Measurements from ENCODE around the gene LZTFL1. TPM values are rescaled to one million over a fixed set of nuclear protein-coding genes. Genes with fewer than 3 reads are reported as not detected.

Gene LZTFL1
- total RNA-seq, 1 experiment from 2014 or later: 9.1 TPM

- TF ChIP-seq AFF4 (CRISPR knock-in tag; IDR thresholded peaks at IDR 0.05; ENCODE audit: borderline replicate concordance) (no peak), MLX (CRISPR knock-in tag; IDR thresholded peaks at IDR 0.05) (no peak)
Measured at GRCh38 chr3:45890405-45890804, 48.5 kb upstream of the LZTFL1 start (continued).

- ChIA-PET POLR2A (no interaction called here), CTCF (no interaction called here)
- H3K9me3 Mint-ChIP-seq: peaks cover 7% of the 10 kb centered on the region
- H3K4me3 Mint-ChIP-seq: no peak overlapping the region
- TF ChIP-seq MYBL2 (CRISPR knock-in tag; IDR thresholded peaks at IDR 0.05) (no peak), SMAD3 (CRISPR knock-in tag; IDR thresholded peaks at IDR 0.05; ENCODE audit: borderline replicate concordance) (no peak), NR2C2 (CRISPR knock-in tag; IDR thresholded peaks at IDR 0.05) (no peak), SMAD4 (CRISPR knock-in tag; IDR thresholded peaks at IDR 0.05) (no peak), NFATC4 (CRISPR knock-in tag; IDR thresholded peaks at IDR 0.05) (no peak), ZNF121 (CRISPR knock-in tag; IDR thresholded peaks at IDR 0.05) (no peak), TCF7 (CRISPR knock-in tag; IDR thresholded peaks at IDR 0.05; ENCODE audit: low read depth) (no peak), ZMAT4 (CRISPR knock-in tag; IDR thresholded peaks at IDR 0.05) (no peak)
- ATAC-seq: no peak
- DNase-seq (ENCODE audit: low spot score): no peak
- H3K27ac Mint-ChIP-seq: no peak overlapping the region
- peaks cover 10% of the 10 kb centered on the region for H3K4me1 Mint-ChIP-seq
- no peaks in the 10 kb centered on the region for H3K36me3 Mint-ChIP-seq
- H3K27me3 Mint-ChIP-seq (ENCODE audit: low read depth): peaks cover 9% of the 10 kb centered on the region
Measured at GRCh38 chr3:45889337-45889736, 47.4 kb upstream of the LZTFL1 start.

- CTCF ChIA-PET: interaction anchor here (1.4 kb wide), 1 partner anchor 90 kb away, joined by 3 read pairs; no protein-coding TSS in a partner anchor
Measured at GRCh38 chr3:45887759-45888511, 46.0 kb upstream of the LZTFL1 start.

More at GRCh38 chr3:45887759-45888511, 46.0 kb upstream of the LZTFL1 start:
- Mint-ChIP-seq H3K4me1 (peaks cover 10% of the 10 kb centered on the region), H3K36me3 (no peaks in the 10 kb centered on the region), H3K27ac (no peak overlapping the region), H3K4me3 (no peak overlapping the region), H3K9me3 (peaks cover 7% of the 10 kb centered on the region), H3K27me3 (ENCODE audit: low read depth) (peaks cover 9% of the 10 kb centered on the region)
- no peak for TF ChIP-seq ZMAT4 (CRISPR knock-in tag; IDR thresholded peaks at IDR 0.05)
- no peak for TF ChIP-seq CTCF (IDR thresholded peaks at IDR 0.05)
- TF ChIP-seq ATF3 (CRISPR knock-in tag; conservative IDR thresholded peaks at IDR 0.05): no peak
- TF ChIP-seq STAT6 (CRISPR knock-in tag; conservative IDR thresholded peaks at IDR 0.05; ENCODE audit: low read depth): no peak
- no peak for DNase-seq (ENCODE audit: low spot score)
- ATAC-seq: no peak
- POLR2A ChIA-PET: no interaction called here

Data from WTC11 (cell line).